ENCODE data around the gene OR56B1. TPM values are rescaled to one million over a fixed set of nuclear protein-coding genes. Genes with fewer than 3 reads are reported as not detected.

The OR56B1 gene
- polyA plus RNA-seq, 1 of the 3 experiments (the other 2 are of a cell fraction), result not detected

- WGBS (ENCODE audit: low lambda C conversion rate), result 9% methylated on average over 6 of the region's 6 CpGs
- no peaks in the 10 kb centered on the region for H3K27me3 ChIP-seq (ENCODE audit: insufficient read depth)
- no peak overlapping the region for H3K9ac ChIP-seq
- POLR2A ChIA-PET, result no interaction called here
- H3K9me3 ChIP-seq, result no peaks in the 10 kb centered on the region
- no peak overlapping the region for H3K4me2 ChIP-seq
- H2AFZ ChIP-seq (ENCODE audit: low read depth), result no peak overlapping the region
- H3F3A ChIP-seq (replicated peaks; ENCODE audit: insufficient read depth), result no peaks in the 10 kb centered on the region
- no peaks in the 10 kb centered on the region for H3K4me1 ChIP-seq (ENCODE audit: control insufficient read depth in 1 of 2, insufficient read depth in 2 of 2, low read depth in 1 of 2, low read length in 1 of 2)
- no peak for TF ChIP-seq EP300 (IDR thresholded peaks at IDR 0.05; ENCODE audit: borderline replicate concordance in 1 of 2, low read depth in 1 of 2, low read length in 1 of 2)
- no peak for TF ChIP-seq RAD21 (IDR thresholded peaks at IDR 0.05; ENCODE audit: low read length)
- TF ChIP-seq RXRA (IDR thresholded peaks at IDR 0.05; ENCODE audit: borderline replicate concordance, low read depth), result no peak
- no peak for TF ChIP-seq NFIC (IDR thresholded peaks at IDR 0.05; ENCODE audit: borderline replicate concordance)
- H3K79me2 ChIP-seq (ENCODE audit: insufficient read depth), result no peaks in the 10 kb centered on the region
- no peak for DNase-seq
- no peaks in the 10 kb centered on the region for H3K36me3 ChIP-seq (replicated peaks in 1 of 2; ENCODE audit: control insufficient read depth in 1 of 2, insufficient read depth in 2 of 2, low read length in 1 of 2)
- no peaks in the 10 kb centered on the region for H4K20me1 ChIP-seq (ENCODE audit: insufficient read depth)
- no peak overlapping the region for H3K4me3 ChIP-seq (ENCODE audit: low read depth in 2 of 2, low read length in 1 of 2)
- 0 out of 2 replicates have a peak, but pooled peaks cover 3% of the 10 kb centered on the region for H3K9me2 ChIP-seq
- CTCF ChIA-PET, result no interaction called here
- H3K27ac ChIP-seq (ENCODE audit: low read depth in 2 of 2, low read length in 1 of 2), result no peak overlapping the region
These were observed 1.6 kb downstream of the OR56B1 start for GRCh38 chr11:5737670-5738392.

- no peak for TF ChIP-seq REST (IDR thresholded peaks at IDR 0.05; ENCODE audit: low read depth, low read length)
- TF ChIP-seq JUND (IDR thresholded peaks at IDR 0.05), result no peak
- TF ChIP-seq PBX3 (IDR thresholded peaks at IDR 0.05), result no peak
- no peak for TF ChIP-seq FOSL2 (IDR thresholded peaks at IDR 0.05; ENCODE audit: borderline replicate concordance, low read depth)
- TF ChIP-seq MEF2A (IDR thresholded peaks at IDR 0.05; ENCODE audit: borderline replicate concordance, low read depth), result no peak
- TF ChIP-seq EZH2phosphoT487 (IDR thresholded peaks at IDR 0.05; ENCODE audit: borderline replicate concordance, low read depth), result no peak
- TF ChIP-seq RXRA (IDR thresholded peaks at IDR 0.05; ENCODE audit: borderline replicate concordance, low read depth), result no peak
- no peak for TF ChIP-seq CHD2 (IDR thresholded peaks at IDR 0.05; ENCODE audit: low read length, partially characterized antibody)
- no peak for TF ChIP-seq RFX5 (IDR thresholded peaks at IDR 0.05; ENCODE audit: low read length)
- TF ChIP-seq RAD21 (IDR thresholded peaks at IDR 0.05; ENCODE audit: low read length), result no peak
- TF ChIP-seq, protein P1, sequence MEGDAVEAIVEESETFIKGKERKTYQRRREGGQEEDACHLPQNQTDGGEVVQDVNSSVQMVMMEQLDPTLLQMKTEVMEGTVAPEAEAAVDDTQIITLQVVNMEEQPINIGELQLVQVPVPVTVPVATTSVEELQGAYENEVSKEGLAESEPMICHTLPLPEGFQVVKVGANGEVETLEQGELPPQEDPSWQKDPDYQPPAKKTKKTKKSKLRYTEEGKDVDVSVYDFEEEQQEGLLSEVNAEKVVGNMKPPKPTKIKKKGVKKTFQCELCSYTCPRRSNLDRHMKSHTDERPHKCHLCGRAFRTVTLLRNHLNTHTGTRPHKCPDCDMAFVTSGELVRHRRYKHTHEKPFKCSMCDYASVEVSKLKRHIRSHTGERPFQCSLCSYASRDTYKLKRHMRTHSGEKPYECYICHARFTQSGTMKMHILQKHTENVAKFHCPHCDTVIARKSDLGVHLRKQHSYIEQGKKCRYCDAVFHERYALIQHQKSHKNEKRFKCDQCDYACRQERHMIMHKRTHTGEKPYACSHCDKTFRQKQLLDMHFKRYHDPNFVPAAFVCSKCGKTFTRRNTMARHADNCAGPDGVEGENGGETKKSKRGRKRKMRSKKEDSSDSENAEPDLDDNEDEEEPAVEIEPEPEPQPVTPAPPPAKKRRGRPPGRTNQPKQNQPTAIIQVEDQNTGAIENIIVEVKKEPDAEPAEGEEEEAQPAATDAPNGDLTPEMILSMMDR (IDR thresholded peaks at IDR 0.05), result no peak
- no peak for TF ChIP-seq TEAD4 (IDR thresholded peaks at IDR 0.05; ENCODE audit: borderline replicate concordance, insufficient read depth)
- Histone ChIP-seq H3K4me3 (ENCODE audit: low read depth in 2 of 2, low read length in 1 of 2) (no peak overlapping the region), H3K79me2 (ENCODE audit: insufficient read depth) (no peaks in the 10 kb centered on the region), H3F3A (replicated peaks; ENCODE audit: insufficient read depth) (no peaks in the 10 kb centered on the region), H3K9me3 (no peaks in the 10 kb centered on the region), H3K27ac (ENCODE audit: low read depth in 2 of 2, low read length in 1 of 2) (no peak overlapping the region), H3K27me3 (ENCODE audit: insufficient read depth) (no peaks in the 10 kb centered on the region), H3K36me3 (replicated peaks in 1 of 2; ENCODE audit: control insufficient read depth in 1 of 2, insufficient read depth in 2 of 2, low read length in 1 of 2) (no peaks in the 10 kb centered on the region), H4K20me1 (ENCODE audit: insufficient read depth) (no peaks in the 10 kb centered on the region), H3K4me2 (no peak overlapping the region), H2AFZ (ENCODE audit: low read depth) (no peak overlapping the region), H3K9me2 (peaks cover 3% of the 10 kb centered on the region; the same call in 1 of the 2 replicates), H3K9ac (no peak overlapping the region), H3K4me1 (ENCODE audit: control insufficient read depth in 1 of 2, insufficient read depth in 2 of 2, low read depth in 1 of 2, low read length in 1 of 2) (no peaks in the 10 kb centered on the region)
- POLR2A ChIA-PET, result no interaction called here
- DNase-seq, result no peak
- WGBS (ENCODE audit: low lambda C conversion rate), result 0% methylated on average over 1 of the region's 1 CpG
- CTCF ChIA-PET, result no interaction called here
These were observed 2.2 kb downstream of the OR56B1 start for GRCh38 chr11:5738431-5738830.

Data from SK-N-SH (cell line).